CD14-positive monocyte (primary cell): ENCODE data around the gene GNPTAB. TPM values are rescaled to one million over a fixed set of nuclear protein-coding genes. Genes with fewer than 3 reads are reported as not detected.
A peak's percentile ranks its signal among the peaks of the same experiment; 100 is the strongest.

Source experiments
- DNase-seq, 3 donors: peaks; one replicate each; pipeline ENCODE4 v3.0.0-alpha.2; 2011 to 2022
- H2AFZ ChIP-seq: 2 replicates; pipeline ENCODE4 v1.6.0; 2012; ENCODE audit warnings: mild to moderate bottlenecking, low read depth, low read length, inconsistent platforms; ENCODE audit not compliant: insufficient read depth, poor library complexity, severe bottlenecking
- H3K27ac ChIP-seq, 2 donors: 1 replicate in 1 of 2; 2 replicates in 1 of 2; pipeline ENCODE4 v1.5.1; 2012 to 2013; ENCODE audit warnings: low read length in 2 of 2, control low read depth in 1 of 2, inconsistent platforms in 1 of 2, low read depth in 1 of 2, mild to moderate bottlenecking in 1 of 2
- H3K27me3 ChIP-seq, 2 donors: one replicate each; pipeline versions ENCODE4 v1.6.0 to v1.6.1; 2011 to 2013; ENCODE audit warnings: low read length in 2 of 2; ENCODE audit not compliant: control insufficient read depth in 2 of 2, insufficient read depth in 2 of 2
- H3K36me3 ChIP-seq, 2 donors: replicated peaks in 1 of 2; 1 replicate in 1 of 2; 2 replicates in 1 of 2; pipeline versions ENCODE4 v1.5.1 to v1.6.1; 2012 to 2013; ENCODE audit warnings: low read length in 2 of 2, control low read depth in 1 of 2, inconsistent platforms in 1 of 2, mild to moderate bottlenecking in 1 of 2; ENCODE audit not compliant: insufficient read depth in 2 of 2, control insufficient read depth in 1 of 2
- H3K4me1 ChIP-seq, 2 donors: 1 replicate in 1 of 2; 2 replicates in 1 of 2; pipeline versions ENCODE4 v1.5.1 to v1.6.1; 2012 to 2013; ENCODE audit warnings: low read length in 2 of 2, control low read depth in 1 of 2, inconsistent platforms in 1 of 2, mild to moderate bottlenecking in 1 of 2, moderate library complexity in 1 of 2; ENCODE audit not compliant: insufficient read depth in 2 of 2, control insufficient read depth in 1 of 2
- H3K4me2 ChIP-seq: replicated peaks from 2 replicates; pipeline ENCODE3; 2012; ENCODE audit warnings: low read length, moderate library complexity, mild to moderate bottlenecking; ENCODE audit not compliant: poor library complexity, severe bottlenecking; ENCODE audit errors: extremely low read depth
- H3K4me3 ChIP-seq, 3 experiments: fragments of 200-600 bp in 1 of 3; sonication (generic) in 1 of 3; replicated peaks in 1 of 3; 1 replicate in 2 of 3; 2 replicates in 1 of 3; pipeline ENCODE4 v1.5.1; 2011 to 2013; ENCODE audit warnings: low read length in 3 of 3, mild to moderate bottlenecking in 3 of 3, control low read depth in 2 of 3, low read depth in 2 of 3, inconsistent platforms in 1 of 3, moderate library complexity in 1 of 3
- H3K79me2 ChIP-seq: 2 replicates; pipeline ENCODE4 v1.6.0; 2012; ENCODE audit warnings: mild to moderate bottlenecking, control low read depth, inconsistent platforms, low read length, moderate library complexity; ENCODE audit not compliant: insufficient read depth
- H3K9ac ChIP-seq: 2 replicates; pipeline ENCODE4 v1.6.0; 2017; ENCODE audit warnings: low read length, mild to moderate bottlenecking; ENCODE audit not compliant: insufficient read depth, poor library complexity, severe bottlenecking
- H3K9me3 ChIP-seq, 2 donors: replicated peaks in 1 of 2; 1 replicate in 1 of 2; 2 replicates in 1 of 2; pipeline versions ENCODE4 v1.5.1 to v1.6.1; 2012 to 2013; ENCODE audit warnings: low read length in 2 of 2, control low read depth in 1 of 2; ENCODE audit not compliant: control insufficient read depth in 1 of 2, insufficient read depth in 1 of 2
- H4K20me1 ChIP-seq: 2 replicates; pipeline ENCODE4 v1.6.0; 2012; ENCODE audit warnings: mild to moderate bottlenecking, low read length, control low read depth, moderate library complexity; ENCODE audit not compliant: insufficient read depth
- H3K27ac Mint-ChIP-seq, 7 donors: one replicate each; pipeline ENCODE4 v1.8.0; 2020; ENCODE audit warnings: mild to moderate bottlenecking in 7 of 7, mixed read lengths in 7 of 7, moderate library complexity in 6 of 7, inconsistent platforms in 2 of 7
- H3K27me3 Mint-ChIP-seq, 3 donors: one replicate each; pipeline ENCODE4 v1.8.0; 2021 to 2022; ENCODE audit warnings: low read depth in 3 of 3, mild to moderate bottlenecking in 3 of 3, mixed read lengths in 3 of 3, moderate library complexity in 3 of 3, inconsistent platforms in 1 of 3
- H3K36me3 Mint-ChIP-seq, 2 donors: one replicate each; pipeline ENCODE4 v1.8.0; 2020; ENCODE audit warnings: mixed read lengths in 2 of 2, inconsistent platforms in 1 of 2, mild to moderate bottlenecking in 1 of 2
- H3K4me1 Mint-ChIP-seq: one replicate; pipeline ENCODE4 v1.8.0; 2020; ENCODE audit warnings: mild to moderate bottlenecking, mixed read lengths
- H3K4me3 Mint-ChIP-seq, 2 donors: one replicate each; pipeline ENCODE4 v1.8.0; 2020; ENCODE audit warnings: mild to moderate bottlenecking in 2 of 2, mixed read lengths in 2 of 2, moderate library complexity in 1 of 2
- H3K9me3 Mint-ChIP-seq, 7 donors: one replicate each; pipeline ENCODE4 v1.8.0; 2020 to 2022; ENCODE audit warnings: mixed read lengths in 7 of 7, mild to moderate bottlenecking in 6 of 7, moderate library complexity in 6 of 7, inconsistent platforms in 2 of 7
- CTCF ChIP-seq: fragments of 200-600 bp; IDR thresholded peaks from one replicate; pipeline ENCODE4 v1.8.0; 2022; ENCODE audit warnings: antibody characterized with exemption, mild to moderate bottlenecking
- WGBS: methylation state at CpG from one replicate; pipeline ENCODE4 v1.1.5; 2013; ENCODE audit warnings: missing lambda C conversion rate; ENCODE audit not compliant: insufficient coverage; 5-methylcytosine and 5-hydroxymethylcytosine counted together
- intact Hi-C, 2 donors: fragments of 100-400 bp; cut with micrococcal nuclease; formaldehyde crosslinking; loops; one replicate each; pipeline versions ENCODE4 v1.15.0 to v1.15.1; 2023
- polyA plus RNA-seq, 3 donors: library from polyadenylated mRNA; depleted of rRNA in 1 of 3; unstranded in 2 of 3; stranded (reverse) in 1 of 3; fragments of 300-500 nt in 2 of 3; fragments of >200 nt in 1 of 3; fragmentation: Illumina TruSeq in 2 of 3; gene quantifications; 1 replicate in 2 of 3; 2 replicates in 1 of 3; pipeline ENCODE4 v1.2.3, GENCODE V29; 2012 to 2021

The GNPTAB gene
- polyA plus RNA-seq, 3 donors: 14.4 to 29.1 (median 24.1) TPM

- Mint-ChIP-seq H3K36me3 (no peaks in the 10 kb centered on the region), H3K9me3 (no peaks in the 10 kb centered on the region), H3K4me1 (peaks cover 23% of the 10 kb centered on the region), H3K27me3 (peaks cover 0 to 2% (median 0%) of the 10 kb centered on the region in 3 donors), H3K27ac (peak overlapping the region; percentile 23 to 77 (median 74)), H3K4me3 (no peak overlapping the region)
- no peak for TF ChIP-seq CTCF
- Histone ChIP-seq H3K4me1 (peaks cover 14 to 23% of the 10 kb centered on the region in 2 donors), H2AFZ (no peak overlapping the region), H4K20me1 (no peaks in the 10 kb centered on the region), H3K27ac (peak overlapping the region in 1 of 2 donors; percentile 24), H3K9me3 (no peaks in the 10 kb centered on the region), H3K79me2 (no peaks in the 10 kb centered on the region), H3K4me2 (no peak overlapping the region), H3K9ac (no peak overlapping the region), H3K4me3 (no peak overlapping the region), H3K36me3 (no peaks in the 10 kb centered on the region), H3K27me3 (no peaks in the 10 kb centered on the region)
- intact Hi-C loops: loop anchor here in 1 of 2 donors (10.0 kb wide), 1 partner anchor 55 kb away; no protein-coding TSS in a partner anchor
- peak; percentile 59 to 86 (median 74) for DNase-seq
- WGBS: no CpG with 5 or more reads among the region's 1 CpG
These were observed 19.4 kb upstream of the GNPTAB start for GRCh38 chr12:101850199-101850598.

DNA sequence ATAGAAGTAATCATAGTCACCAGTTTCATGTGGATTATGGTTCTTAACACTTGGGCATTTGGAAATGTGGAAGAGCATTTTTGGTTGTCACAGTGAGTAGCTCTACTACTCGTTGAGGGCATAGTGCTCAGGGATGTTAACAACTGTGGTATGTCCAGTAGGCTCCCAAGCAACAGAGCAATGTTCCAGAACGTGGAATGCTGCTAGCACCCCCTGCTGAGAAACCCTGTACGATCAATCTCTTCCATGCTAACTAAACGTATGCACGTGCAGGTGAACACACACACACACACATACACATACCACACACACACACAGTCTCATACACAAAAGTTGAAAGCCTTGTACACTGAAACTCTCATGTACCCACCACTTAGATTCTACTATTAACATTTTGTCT is 16.6 kb upstream of the GNPTAB start:
- intact Hi-C loops: loop anchor here in 1 of 2 donors (10.0 kb wide), 1 partner anchor 433 kb away; no protein-coding TSS in a partner anchor
- H3K4me2 ChIP-seq: no peak overlapping the region
- no peak overlapping the region for H3K27ac Mint-ChIP-seq

More for the DNA sequence above, 16.6 kb upstream of the GNPTAB start:
- Histone ChIP-seq H3K4me3 (no peak overlapping the region), H3K36me3 (no peaks in the 10 kb centered on the region), H3K27ac (no peak overlapping the region), H3K9me3 (no peaks in the 10 kb centered on the region), H3K27me3 (no peaks in the 10 kb centered on the region), H4K20me1 (no peaks in the 10 kb centered on the region), H3K79me2 (no peaks in the 10 kb centered on the region), H3K9ac (no peak overlapping the region), H2AFZ (no peak overlapping the region), H3K4me1 (peaks cover 11 to 14% of the 10 kb centered on the region in 2 donors)
- no peak for DNase-seq
- H3K4me1 Mint-ChIP-seq: peaks cover 21% of the 10 kb centered on the region
- H3K9me3 Mint-ChIP-seq: no peaks in the 10 kb centered on the region
- WGBS: 88% methylated on average over 4 of the region's 5 CpGs
- H3K36me3 Mint-ChIP-seq: no peaks in the 10 kb centered on the region
- no peak for TF ChIP-seq CTCF
- peaks cover 0 to 2% (median 0%) of the 10 kb centered on the region in 3 donors for H3K27me3 Mint-ChIP-seq
- H3K4me3 Mint-ChIP-seq: no peak overlapping the region
